HG03045 (cell line): Measurements from ENCODE around the gene TOX2.

Source experiments
- ATAC-seq: cut with Tn5 transposase; IDR thresholded peaks from one replicate; pipeline ENCODE4 v1.9.1; 2021; ENCODE audit warnings: mild to moderate bottlenecking, moderate library complexity; ENCODE audit not compliant: unreplicated experiment

The TOX2 gene

GRCh38 chr20:44073011-44073674 lies 158.5 kb downstream of the TOX2 start:
- no peak for ATAC-seq

GRCh38 chr20:44073675-44074071 lies 159.0 kb downstream of the TOX2 start:
- no peak for ATAC-seq

DNA sequence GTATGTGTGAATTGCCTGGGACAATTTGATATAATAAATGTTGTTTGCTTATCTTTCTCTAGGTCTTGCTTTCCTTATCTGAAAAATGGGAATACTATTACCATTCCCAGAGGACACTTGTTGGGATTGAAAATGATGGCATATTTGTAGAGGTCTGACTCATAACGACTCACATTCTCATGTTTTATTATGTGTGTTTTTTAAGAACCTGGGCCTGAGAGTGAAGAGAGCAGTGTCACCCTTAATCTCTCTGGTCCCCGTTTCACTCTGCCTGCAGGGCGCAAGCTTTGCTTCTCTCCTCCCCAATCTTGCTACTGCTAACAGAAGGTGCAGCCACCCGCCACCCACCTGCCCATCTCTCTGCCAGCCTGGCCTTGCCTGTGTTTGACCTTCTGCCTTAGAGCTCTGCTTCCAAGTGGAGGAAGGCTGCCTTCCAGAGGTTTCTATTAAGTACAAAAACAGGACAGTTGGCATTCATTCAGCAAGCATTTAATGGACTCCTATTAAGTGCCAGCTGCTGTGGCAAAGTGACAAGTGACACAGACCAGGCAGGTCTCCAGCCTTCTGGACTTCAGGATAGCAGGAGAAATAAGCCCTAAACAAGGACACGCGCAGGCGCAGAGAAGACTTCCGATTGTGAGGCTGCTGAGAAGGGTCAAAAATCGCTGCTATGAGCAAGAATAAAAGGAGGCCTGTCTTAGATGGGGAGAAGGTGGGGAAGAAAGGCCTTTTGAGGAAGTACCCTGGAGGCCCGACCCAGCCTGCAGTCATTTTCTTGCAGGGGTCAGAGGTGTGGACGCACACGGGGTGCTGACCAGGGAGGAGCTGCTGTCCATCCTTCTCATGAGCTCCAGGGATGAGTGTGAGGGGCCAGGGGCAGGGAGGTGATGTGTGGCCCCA lies 159.8 kb downstream of the TOX2 start:
- ATAC-seq: no peak

DNA sequence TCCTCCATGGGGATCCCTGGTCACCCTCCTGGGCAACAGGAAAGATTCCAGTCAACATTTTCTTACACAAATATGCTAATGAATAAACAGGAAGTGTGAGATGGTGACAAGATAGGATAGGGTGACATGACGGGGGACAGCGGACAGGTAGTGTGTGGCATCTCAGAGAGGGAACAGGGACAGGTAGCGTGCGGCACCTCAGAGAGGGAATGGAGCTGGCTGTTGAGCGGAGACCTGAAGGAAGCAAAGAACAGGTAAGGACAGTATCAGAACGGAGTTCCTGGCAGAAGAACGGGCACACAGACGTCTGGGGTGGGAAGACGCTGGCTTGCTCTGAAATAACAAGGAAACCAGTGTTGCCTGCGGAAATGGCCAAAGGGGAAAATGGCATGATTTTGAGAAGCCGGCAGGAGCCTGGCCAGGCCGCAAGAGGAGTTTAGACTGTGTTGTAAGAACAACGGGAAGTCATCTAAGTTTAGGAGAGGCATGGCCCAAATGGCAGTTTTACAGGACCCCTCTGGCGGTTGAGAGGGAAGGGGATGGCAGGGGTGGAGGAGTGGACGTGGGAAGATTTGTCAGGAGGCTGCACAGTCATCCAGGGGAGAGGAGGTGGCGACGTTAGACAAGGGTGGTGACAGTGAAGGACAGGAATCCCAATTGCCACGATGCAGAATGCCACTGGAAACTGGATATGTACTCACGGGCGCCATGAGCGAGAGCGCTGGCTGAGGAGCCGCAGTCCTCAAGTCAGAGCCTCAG lies 160.7 kb downstream of the TOX2 start:
- no peak for ATAC-seq

- no peak for ATAC-seq
These were observed 161.2 kb downstream of the TOX2 start for GRCh38 chr20:44075950-44076232.

DNA sequence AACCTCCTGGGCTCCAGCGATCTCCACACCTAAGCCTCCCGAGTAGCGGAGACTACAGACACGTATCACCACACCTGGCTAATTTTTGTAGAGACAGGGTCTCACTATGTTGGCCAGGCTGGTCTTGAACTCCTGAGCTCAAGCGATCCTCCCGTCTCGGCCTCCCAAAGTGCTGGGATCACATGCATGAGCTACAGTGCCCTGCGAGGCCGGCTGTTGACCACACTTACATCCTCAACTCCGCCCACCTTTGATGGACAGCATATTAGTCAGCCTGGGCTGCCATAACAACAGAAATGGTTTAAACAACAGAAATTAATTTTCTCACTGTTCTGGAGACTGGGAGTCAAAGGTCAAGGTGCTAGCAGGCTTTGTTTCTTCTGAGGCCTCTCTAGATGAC lies 164.6 kb downstream of the TOX2 start:
- no peak for ATAC-seq

DNA sequence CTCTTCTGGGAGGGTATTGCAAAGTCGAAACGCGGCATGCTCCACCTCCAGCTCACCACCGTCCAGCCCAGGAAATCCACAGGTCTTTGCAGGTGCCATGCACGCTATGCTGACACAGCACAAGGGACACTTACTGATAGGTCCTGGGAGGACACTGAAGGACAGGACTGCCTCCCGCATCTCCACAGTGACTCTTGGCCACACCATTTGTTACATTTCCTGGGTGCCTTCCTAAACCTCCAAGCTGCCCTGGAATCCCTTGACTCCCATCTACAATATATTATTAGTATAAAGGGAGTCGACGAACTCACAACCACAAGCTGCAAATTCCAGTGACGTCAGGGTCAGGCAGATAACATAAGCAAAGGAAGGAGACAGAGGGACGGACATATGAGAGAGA lies 165.4 kb downstream of the TOX2 start:
- ATAC-seq: no peak

GRCh38 chr20:44080646-44081267 lies 166.1 kb downstream of the TOX2 start:
- no peak for ATAC-seq

- ATAC-seq: no peak
These were observed 166.8 kb downstream of the TOX2 start for GRCh38 chr20:44081476-44081875.

- ATAC-seq: no peak
These were observed 167.2 kb downstream of the TOX2 start for GRCh38 chr20:44081888-44082287.

GRCh38 chr20:44083220-44083933 lies 168.7 kb downstream of the TOX2 start:
- no peak for ATAC-seq

DNA sequence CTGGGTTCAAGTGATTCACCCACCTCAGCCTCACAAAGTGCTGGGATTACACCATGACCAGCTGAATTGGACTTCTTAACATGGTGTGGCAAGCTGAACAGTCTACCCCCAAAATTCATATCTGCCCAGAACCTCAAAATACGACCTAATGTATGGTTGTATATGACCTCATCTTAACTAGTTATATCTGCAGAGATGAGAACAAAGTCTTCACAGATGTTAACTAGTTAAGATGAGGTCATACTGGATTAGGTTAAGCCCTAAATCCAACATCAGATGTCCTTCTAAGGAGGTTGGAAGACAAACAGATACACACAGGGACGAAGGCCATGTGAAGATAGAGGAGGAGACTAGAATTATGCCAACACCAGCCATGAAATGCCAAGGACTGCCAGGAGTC lies 169.8 kb downstream of the TOX2 start:
- no peak for ATAC-seq

DNA sequence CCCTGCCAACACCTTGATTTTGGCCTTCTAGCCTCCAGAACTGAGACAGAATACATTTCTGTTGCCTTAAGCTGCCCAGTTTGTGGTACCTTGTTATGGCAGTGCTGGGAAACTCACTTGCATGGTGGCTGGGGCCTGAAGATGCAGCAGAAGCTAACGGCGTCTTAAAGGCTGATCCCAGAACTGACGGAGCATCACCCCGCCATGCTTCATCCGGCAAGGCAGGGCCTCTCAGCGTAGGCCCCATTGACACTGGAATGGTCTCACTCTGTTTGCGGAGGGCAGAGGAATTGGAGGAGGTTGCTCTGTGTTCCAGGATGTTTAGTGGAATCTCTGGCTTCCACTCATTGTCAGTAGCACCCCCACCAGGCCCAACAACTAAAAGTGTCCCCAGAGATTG lies 170.2 kb downstream of the TOX2 start:
- ATAC-seq: no peak

- no peak for ATAC-seq
These were observed 171.2 kb downstream of the TOX2 start for GRCh38 chr20:44085616-44086434.

GRCh38 chr20:44087051-44087856 lies 172.6 kb downstream of the TOX2 start:
- no peak for ATAC-seq

DNA sequence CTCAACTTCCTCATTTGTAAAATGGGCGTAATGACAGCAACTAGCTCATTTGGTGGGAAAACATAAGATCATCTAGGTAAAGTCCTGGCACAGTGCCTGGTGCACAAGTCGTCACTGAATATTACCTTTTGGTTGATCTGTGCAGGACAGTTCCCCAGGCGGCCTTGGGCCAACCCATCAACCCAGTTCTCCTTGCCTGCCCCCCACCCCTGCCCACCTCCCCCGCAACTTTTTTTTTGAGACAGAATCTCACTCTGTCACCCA lies 173.1 kb downstream of the TOX2 start:
- ATAC-seq: no peak

- ATAC-seq: no peak
These were observed 175.5 kb downstream of the TOX2 start for GRCh38 chr20:44089987-44090674.

- no peak for ATAC-seq
These were observed 176.4 kb downstream of the TOX2 start for GRCh38 chr20:44091026-44091425.
